ENCODE data around the gene OR52H1.
A peak's percentile ranks its signal among the peaks of the same experiment; 100 is the strongest.

OR52H1 gene

DNA sequence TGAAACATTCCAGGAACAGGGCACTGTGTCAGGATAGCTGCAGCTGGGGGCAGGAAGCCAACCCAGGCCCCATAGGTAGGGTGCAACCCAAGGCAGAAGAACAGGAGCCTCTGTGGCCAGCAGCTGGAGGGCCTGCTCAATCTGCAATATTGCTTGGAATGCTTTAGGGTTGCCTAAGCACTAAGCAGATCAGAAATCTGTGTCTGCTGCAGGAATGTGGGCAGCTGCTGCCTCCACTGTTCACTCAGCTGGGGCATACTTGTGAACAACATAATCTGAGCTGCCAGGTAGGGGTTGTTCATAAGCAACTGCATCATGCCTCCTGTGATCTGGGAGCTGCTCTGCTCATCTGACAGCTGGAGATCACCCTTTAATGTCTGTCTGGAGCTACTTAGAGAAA is 33.5 kb downstream of the OR52H1 start:
- H3K4me3 Mint-ChIP-seq, result no peak overlapping the region
- DNase-seq (no peak), ATAC-seq (no peak)
- H3K36me3 Mint-ChIP-seq (ENCODE audit: low read depth), result no peaks in the 10 kb centered on the region
- H3K9me3 Mint-ChIP-seq, result no peaks in the 10 kb centered on the region
- H3K27ac Mint-ChIP-seq, result no peak overlapping the region
- H3K27me3 Mint-ChIP-seq, result no peaks in the 10 kb centered on the region
- no peaks in the 10 kb centered on the region for H3K4me1 Mint-ChIP-seq

- Mint-ChIP-seq H3K4me1 (no peaks in the 10 kb centered on the region), H3K36me3 (ENCODE audit: low read depth) (no peaks in the 10 kb centered on the region), H3K27ac (no peak within 1 kb of the TSS), H3K4me3 (no peak within 1 kb of the TSS), H3K27me3 (peaks cover 2% of the 10 kb centered on the region), H3K9me3 (no peaks in the 10 kb centered on the region)
- DNase-seq (no peak), ATAC-seq (no peak)
Measured at GRCh38 chr11:5509803-5510202, 38.5 kb downstream of the OR52H1 start, which contains the start of gene UBQLN3. Gene UBQLN3 (minus strand): TSS chr11:5509957. CDS start chr11:5509558, 399 bp downstream.

DNA sequence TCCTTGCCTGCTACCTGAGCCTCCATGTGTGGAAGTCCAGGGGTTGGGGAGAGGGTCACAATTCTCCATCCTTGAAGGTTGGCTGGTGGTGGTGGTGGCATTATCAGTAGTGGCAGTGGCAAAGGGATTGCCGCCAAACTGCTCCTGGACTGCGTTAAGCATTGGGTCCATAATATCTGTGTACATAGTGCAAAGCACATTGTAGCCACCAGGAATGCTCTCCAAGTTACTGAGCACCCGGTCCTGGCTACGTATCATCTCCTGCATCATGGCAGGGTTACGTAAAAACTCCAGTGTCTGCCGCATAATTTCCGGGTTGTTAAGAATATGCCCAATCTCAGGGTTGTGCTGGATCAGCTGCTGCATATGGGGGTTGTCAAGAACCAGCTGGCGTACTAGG is 39.7 kb downstream of the OR52H1 start:
- peaks cover 2% of the 10 kb centered on the region for H3K27me3 Mint-ChIP-seq
- no peak for DNase-seq
- H3K9me3 Mint-ChIP-seq, result no peaks in the 10 kb centered on the region
- H3K27ac Mint-ChIP-seq, result no peak overlapping the region
- peak; percentile 29 for ATAC-seq
- H3K4me3 Mint-ChIP-seq, result no peak overlapping the region
- H3K36me3 Mint-ChIP-seq (ENCODE audit: low read depth), result no peaks in the 10 kb centered on the region
- H3K4me1 Mint-ChIP-seq, result no peaks in the 10 kb centered on the region

GRCh38 chr11:5507933-5508305 is 40.4 kb downstream of the OR52H1 start:
- no peak for ATAC-seq
- Mint-ChIP-seq H3K9me3 (no peaks in the 10 kb centered on the region), H3K27ac (no peak overlapping the region), H3K4me1 (no peaks in the 10 kb centered on the region), H3K27me3 (peaks cover 2% of the 10 kb centered on the region), H3K4me3 (no peak overlapping the region), H3K36me3 (ENCODE audit: low read depth) (no peaks in the 10 kb centered on the region)
- no peak for DNase-seq

DNA sequence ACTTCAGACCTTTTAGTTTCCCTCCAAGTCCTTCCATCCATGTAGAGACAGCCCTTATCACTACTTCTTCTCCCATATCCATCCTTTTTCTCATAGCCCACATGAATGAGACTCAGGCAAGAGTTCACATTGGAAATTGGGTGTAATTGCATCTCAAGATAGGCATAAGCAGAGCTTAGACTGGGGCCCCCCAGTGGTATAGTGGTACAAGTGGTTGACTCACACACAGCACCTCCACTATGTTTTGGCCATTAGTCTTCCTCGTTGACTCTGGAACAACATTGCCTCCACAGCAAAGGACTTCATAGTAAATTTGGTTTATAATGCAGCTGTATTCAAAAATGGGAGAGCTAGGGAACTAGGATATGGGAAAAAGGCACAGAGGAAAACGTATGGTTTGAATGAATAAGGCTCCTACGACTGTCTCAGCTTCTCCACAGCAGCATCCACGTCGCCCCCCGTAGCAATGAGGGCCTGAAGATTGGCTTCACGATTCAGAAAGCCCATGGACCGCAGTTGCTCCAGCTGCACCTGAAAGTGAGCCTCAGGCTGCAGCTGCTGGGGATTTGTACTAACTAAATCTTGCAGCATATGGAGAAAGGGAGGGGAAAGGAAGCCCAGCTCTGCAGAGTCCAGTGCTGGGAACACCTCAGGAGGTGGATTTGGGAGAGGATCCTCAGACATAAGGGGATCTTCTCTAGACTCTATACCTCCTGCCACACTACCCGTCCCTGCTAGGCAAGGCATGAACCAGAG is 41.0 kb downstream of the OR52H1 start:
- Mint-ChIP-seq H3K4me1 (no peaks in the 10 kb centered on the region), H3K27me3 (peaks cover 2% of the 10 kb centered on the region), H3K36me3 (ENCODE audit: low read depth) (no peaks in the 10 kb centered on the region), H3K27ac (no peak overlapping the region), H3K9me3 (no peaks in the 10 kb centered on the region), H3K4me3 (no peak overlapping the region)
- DNase-seq, result no peak
- no peak for ATAC-seq

DNA sequence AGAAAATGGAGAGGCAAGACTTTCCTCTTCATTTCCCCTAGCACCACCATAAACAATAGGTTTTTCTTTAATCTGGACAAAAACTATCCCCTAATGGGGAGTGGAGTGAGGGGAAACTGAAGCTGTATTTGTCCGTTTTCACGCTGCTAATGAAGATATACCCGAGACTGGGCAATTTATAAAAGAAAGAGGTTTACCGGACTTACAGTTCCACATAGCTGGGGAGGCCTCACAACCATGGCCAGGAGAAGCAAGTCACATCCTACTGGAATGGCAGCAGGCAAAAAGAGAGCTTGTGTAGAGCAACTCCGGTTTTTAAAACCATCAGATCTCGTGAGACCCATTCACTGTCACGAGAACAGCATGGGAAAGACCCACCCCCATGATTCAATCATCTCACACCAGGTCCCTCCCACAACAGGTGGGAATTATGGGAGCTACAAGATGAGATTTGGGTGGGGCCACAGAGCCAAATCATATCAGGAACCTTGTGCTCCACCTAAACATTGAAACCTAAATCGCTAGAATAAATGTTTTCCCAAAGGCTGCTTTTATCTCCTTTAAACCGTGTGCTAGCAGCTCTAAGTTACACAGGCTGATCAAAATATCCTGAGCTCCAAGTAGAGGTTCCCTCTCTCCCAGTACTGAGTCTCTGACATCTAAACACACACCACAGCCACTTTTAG is 42.8 kb downstream of the OR52H1 start:
- ATAC-seq, result no peak
- H3K27me3 Mint-ChIP-seq, result peaks cover 4% of the 10 kb centered on the region
- no peak overlapping the region for H3K4me3 Mint-ChIP-seq

DNA sequence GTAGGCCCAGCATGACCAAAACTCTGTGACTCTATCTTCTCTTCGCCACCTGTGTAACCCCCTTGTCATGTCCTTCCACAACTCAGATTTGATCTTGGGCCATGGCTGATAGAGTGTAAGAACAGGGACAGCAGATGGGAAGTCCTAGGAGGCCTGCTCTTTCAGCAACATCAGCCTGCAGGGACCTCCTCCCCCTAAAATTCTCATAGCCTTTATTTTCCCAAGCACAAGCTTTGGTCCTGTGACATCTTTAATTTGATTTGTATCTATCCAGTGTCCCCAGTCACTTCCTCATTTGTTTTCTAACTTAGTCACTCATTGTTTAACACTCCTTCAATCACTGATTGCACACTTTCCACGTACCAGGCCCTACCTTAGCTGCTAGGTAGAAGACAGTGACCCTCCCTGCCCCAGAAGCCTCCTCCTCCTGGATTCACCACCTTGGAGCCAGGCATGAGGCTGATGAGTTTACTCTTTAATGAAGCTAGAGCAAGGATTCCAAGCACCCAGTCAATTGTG is 43.9 kb downstream of the OR52H1 start:
- Mint-ChIP-seq H3K4me1 (no peaks in the 10 kb centered on the region), H3K27me3 (peaks cover 2% of the 10 kb centered on the region), H3K36me3 (ENCODE audit: low read depth) (no peaks in the 10 kb centered on the region), H3K27ac (no peak overlapping the region), H3K4me3 (no peak overlapping the region), H3K9me3 (no peaks in the 10 kb centered on the region)
- no peak for ATAC-seq
- no peak for DNase-seq

More for the DNA sequence above, 42.8 kb downstream of the OR52H1 start:
- no peaks in the 10 kb centered on the region for H3K4me1 Mint-ChIP-seq
- no peaks in the 10 kb centered on the region for H3K36me3 Mint-ChIP-seq (ENCODE audit: low read depth)
- H3K27ac Mint-ChIP-seq, result no peak overlapping the region
- no peaks in the 10 kb centered on the region for H3K9me3 Mint-ChIP-seq
- DNase-seq, result no peak

DNA sequence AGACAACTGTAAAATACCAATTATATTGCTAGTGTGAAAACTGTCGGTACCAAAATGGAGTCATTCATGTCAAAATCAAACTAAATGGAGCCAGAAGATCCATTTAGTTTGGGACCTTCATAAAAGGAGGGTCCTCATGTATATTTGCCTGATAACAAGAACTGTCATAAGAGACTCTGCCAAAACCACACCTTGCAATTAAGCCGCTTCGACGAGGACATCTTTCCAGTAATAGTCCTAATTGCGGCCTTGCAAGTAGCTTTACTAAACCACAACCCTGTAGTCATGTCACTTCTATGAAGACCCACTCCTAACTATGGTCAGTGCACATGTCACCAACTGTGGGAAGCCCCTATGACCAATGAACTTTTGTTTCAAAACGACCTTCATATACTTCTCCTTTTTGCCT is 47.9 kb downstream of the OR52H1 start:
- Mint-ChIP-seq H3K27me3 (peaks cover 2% of the 10 kb centered on the region), H3K4me3 (no peak overlapping the region), H3K4me1 (no peaks in the 10 kb centered on the region), H3K36me3 (ENCODE audit: low read depth) (no peaks in the 10 kb centered on the region), H3K9me3 (no peaks in the 10 kb centered on the region), H3K27ac (no peak overlapping the region)
- no peak for DNase-seq
- ATAC-seq, result no peak

GRCh38 chr11:5499671-5500070 is 48.7 kb downstream of the OR52H1 start:
- DNase-seq (no peak), ATAC-seq (no peak)
- no peak overlapping the region for H3K4me3 Mint-ChIP-seq
- H3K27me3 Mint-ChIP-seq, result peaks cover 2% of the 10 kb centered on the region
- H3K4me1 Mint-ChIP-seq, result no peaks in the 10 kb centered on the region
- H3K27ac Mint-ChIP-seq, result no peak overlapping the region
- no peaks in the 10 kb centered on the region for H3K9me3 Mint-ChIP-seq
- H3K36me3 Mint-ChIP-seq (ENCODE audit: low read depth), result no peaks in the 10 kb centered on the region

All from activated naive CD8-positive, alpha-beta T cell treated with anti-CD3 and anti-CD28 coated beads, Interleukin-2, amount 50 U/mL, for 24 hours (primary cell).